KMS-11 (cell line): ENCODE data around the gene MCF2L.

Source experiments
- H2AFZ ChIP-seq: fragments of 200-600 bp; sonication (generic); 2 replicates; pipeline ENCODE4 v1.6.1; 2016; ENCODE audit warnings: antibody characterized with exemption, mixed run types, low read depth
- H3K27ac ChIP-seq: fragments of 200-600 bp; sonication (generic); 2 replicates; pipeline ENCODE4 v1.6.1; 2016; ENCODE audit warnings: mild to moderate bottlenecking, mixed run types
- H3K27me3 ChIP-seq: fragments of 200-600 bp; sonication (generic); 2 replicates; pipeline ENCODE4 v1.6.1; 2017; ENCODE audit warnings: mild to moderate bottlenecking, low read depth, mixed run types, moderate library complexity; ENCODE audit not compliant: insufficient read depth
- H3K36me3 ChIP-seq: fragments of 200-600 bp; sonication (generic); 2 replicates; pipeline ENCODE4 v1.6.1; 2017; ENCODE audit warnings: mild to moderate bottlenecking, mixed run types; ENCODE audit not compliant: insufficient read depth
- H3K4me1 ChIP-seq: fragments of 200-600 bp; sonication (generic); 2 replicates; pipeline ENCODE4 v1.6.1; 2016; ENCODE audit warnings: mild to moderate bottlenecking, low read depth, mixed run types; ENCODE audit not compliant: poor library complexity, severe bottlenecking
- H3K4me2 ChIP-seq: fragments of 200-600 bp; sonication (generic); 2 replicates; pipeline ENCODE4 v1.7.0; 2016; ENCODE audit warnings: mild to moderate bottlenecking, mixed run types
- H3K4me3 ChIP-seq: fragments of 200-600 bp; sonication (generic); IDR thresholded peaks from 2 replicates; pipeline ENCODE4 v1.6.1; 2017; ENCODE audit warnings: low read depth, low read length, mixed read lengths; ENCODE audit not compliant: insufficient read depth
- H3K79me2 ChIP-seq: fragments of 200-600 bp; sonication (generic); 2 replicates; pipeline ENCODE4 v1.6.1; 2016; ENCODE audit warnings: low read depth, mixed run types; ENCODE audit not compliant: insufficient read depth
- H3K9ac ChIP-seq: fragments of 200-600 bp; sonication (generic); 2 replicates; pipeline ENCODE4 v1.6.1; 2016; ENCODE audit warnings: mild to moderate bottlenecking, mixed run types
- H4K20me1 ChIP-seq: fragments of 200-600 bp; sonication (generic); 2 replicates; pipeline ENCODE4 v1.6.1; 2016; ENCODE audit warnings: mild to moderate bottlenecking, mixed run types; ENCODE audit not compliant: insufficient read depth
- TF ChIP-seq, protein P1 (sequence below): fragments of 200-600 bp; sonication (generic); conservative IDR thresholded peaks from 2 replicates; pipeline ENCODE4 v1.6.1; 2017; ENCODE audit warnings: low read depth, mild to moderate bottlenecking, antibody characterized with exemption, low read length, moderate library complexity, mixed read lengths

MCF2L gene

DNA sequence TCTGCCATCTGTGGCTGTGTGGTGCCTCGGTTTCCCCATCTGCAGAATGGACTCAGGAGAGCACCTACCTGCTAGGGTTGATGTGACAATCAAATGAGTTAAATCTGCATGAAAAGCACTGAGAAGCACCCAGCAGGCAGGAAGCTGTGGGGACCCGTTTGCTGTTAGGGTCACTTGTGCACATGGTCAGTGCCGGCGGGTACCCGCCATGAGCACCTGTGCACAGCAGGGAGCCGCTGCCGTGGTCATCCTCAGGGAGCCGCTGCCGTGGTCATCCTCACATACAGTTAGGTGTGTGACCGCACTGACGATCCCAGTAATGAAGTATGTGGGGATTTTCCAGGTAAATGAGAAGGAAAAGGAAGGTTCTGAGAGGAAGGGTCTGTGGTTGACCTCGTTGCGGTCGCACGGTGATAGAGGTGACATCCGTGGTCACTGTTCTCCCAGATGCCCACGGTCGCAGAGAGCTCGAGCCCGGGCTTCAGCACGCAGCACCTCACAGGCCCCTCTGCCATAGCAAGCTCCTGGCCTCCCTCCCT is 6.5 kb downstream of the MCF2L start:
- no peaks in the 10 kb centered on the region for H3K27me3 ChIP-seq
- no peaks in the 10 kb centered on the region for H4K20me1 ChIP-seq
- TF ChIP-seq, protein P1, sequence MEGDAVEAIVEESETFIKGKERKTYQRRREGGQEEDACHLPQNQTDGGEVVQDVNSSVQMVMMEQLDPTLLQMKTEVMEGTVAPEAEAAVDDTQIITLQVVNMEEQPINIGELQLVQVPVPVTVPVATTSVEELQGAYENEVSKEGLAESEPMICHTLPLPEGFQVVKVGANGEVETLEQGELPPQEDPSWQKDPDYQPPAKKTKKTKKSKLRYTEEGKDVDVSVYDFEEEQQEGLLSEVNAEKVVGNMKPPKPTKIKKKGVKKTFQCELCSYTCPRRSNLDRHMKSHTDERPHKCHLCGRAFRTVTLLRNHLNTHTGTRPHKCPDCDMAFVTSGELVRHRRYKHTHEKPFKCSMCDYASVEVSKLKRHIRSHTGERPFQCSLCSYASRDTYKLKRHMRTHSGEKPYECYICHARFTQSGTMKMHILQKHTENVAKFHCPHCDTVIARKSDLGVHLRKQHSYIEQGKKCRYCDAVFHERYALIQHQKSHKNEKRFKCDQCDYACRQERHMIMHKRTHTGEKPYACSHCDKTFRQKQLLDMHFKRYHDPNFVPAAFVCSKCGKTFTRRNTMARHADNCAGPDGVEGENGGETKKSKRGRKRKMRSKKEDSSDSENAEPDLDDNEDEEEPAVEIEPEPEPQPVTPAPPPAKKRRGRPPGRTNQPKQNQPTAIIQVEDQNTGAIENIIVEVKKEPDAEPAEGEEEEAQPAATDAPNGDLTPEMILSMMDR, result no peak
- H3K4me2 ChIP-seq, result no peak overlapping the region
- H3K4me3 ChIP-seq, result no peak overlapping the region
- H3K4me1 ChIP-seq, result no peaks in the 10 kb centered on the region
- H3K36me3 ChIP-seq, result no peaks in the 10 kb centered on the region
- no peak overlapping the region for H2AFZ ChIP-seq
- no peak overlapping the region for H3K27ac ChIP-seq
- no peaks in the 10 kb centered on the region for H3K79me2 ChIP-seq
- H3K9ac ChIP-seq, result no peak overlapping the region

DNA sequence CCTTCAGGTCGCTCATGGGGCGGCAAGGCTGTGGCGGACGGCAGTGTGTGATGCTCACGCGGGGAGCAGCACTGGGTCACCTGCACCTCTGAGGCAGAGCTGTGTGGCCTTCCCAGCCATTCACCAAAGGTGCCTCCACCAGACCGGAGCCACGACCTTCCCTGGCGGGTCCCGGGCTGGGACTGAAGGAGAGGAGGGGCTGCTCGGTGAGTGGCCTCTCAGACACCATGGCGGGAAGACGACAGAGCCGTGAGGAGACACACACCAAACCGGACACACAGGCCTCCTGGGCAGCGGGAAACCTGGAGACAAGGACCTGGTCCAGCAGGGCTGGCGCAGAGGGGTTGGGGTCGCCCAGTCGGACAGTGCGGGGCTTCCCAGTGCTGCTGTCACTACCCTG is 7.5 kb downstream of the MCF2L start:
- no peak overlapping the region for H3K9ac ChIP-seq
- no peaks in the 10 kb centered on the region for H3K27me3 ChIP-seq
- H3K79me2 ChIP-seq, result no peaks in the 10 kb centered on the region
- H3K36me3 ChIP-seq, result no peaks in the 10 kb centered on the region
- no peak overlapping the region for H3K4me2 ChIP-seq
- no peaks in the 10 kb centered on the region for H4K20me1 ChIP-seq
- H2AFZ ChIP-seq, result no peak overlapping the region
- no peak overlapping the region for H3K27ac ChIP-seq
- no peak overlapping the region for H3K4me3 ChIP-seq
- H3K4me1 ChIP-seq, result no peaks in the 10 kb centered on the region
- TF ChIP-seq, protein P1, result no peak

DNA sequence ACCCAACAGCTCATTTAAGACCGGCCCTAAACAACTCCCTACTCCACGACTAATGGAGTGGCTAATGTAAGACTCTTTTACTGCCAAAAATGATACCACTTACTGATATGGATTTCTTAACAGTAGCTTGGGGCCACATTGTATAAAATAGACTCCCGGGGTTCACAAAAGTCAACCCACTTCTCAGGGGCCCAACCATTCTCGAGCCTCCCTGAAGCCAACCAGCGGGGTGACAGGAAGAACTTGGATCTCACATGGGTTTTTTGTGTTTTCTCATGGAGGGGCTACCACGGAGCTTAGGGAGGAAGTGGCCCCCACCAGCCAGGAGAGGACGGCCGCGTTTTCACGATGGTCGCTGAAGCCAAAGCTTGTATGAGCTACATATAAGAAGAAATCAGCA is 8.1 kb downstream of the MCF2L start:
- no peaks in the 10 kb centered on the region for H4K20me1 ChIP-seq
- no peaks in the 10 kb centered on the region for H3K4me1 ChIP-seq
- no peak overlapping the region for H3K27ac ChIP-seq
- H3K9ac ChIP-seq, result no peak overlapping the region
- TF ChIP-seq, protein P1, result no peak
- H3K27me3 ChIP-seq, result no peaks in the 10 kb centered on the region
- H3K4me3 ChIP-seq, result no peak overlapping the region
- no peaks in the 10 kb centered on the region for H3K79me2 ChIP-seq
- no peaks in the 10 kb centered on the region for H3K36me3 ChIP-seq
- no peak overlapping the region for H2AFZ ChIP-seq
- H3K4me2 ChIP-seq, result no peak overlapping the region

DNA sequence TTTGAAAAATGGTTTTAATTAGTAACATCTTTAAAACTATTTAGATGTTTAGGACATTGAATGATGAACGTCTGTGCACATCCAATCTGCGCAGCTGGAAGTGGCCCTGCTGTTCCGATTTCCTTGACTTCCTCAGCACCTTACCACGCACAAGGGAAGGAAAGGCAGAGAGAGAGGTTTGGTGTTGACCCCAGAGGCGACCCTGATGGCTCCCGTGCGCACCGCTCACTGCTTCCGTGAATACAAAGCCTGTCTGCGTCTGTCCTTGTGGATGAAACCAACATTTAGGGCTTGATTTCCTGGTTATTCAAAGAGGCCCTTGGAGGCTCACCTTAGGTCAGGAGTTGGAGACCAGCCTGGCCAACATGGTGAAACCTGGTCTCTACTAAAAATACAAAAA is 8.5 kb downstream of the MCF2L start:
- H4K20me1 ChIP-seq, result no peaks in the 10 kb centered on the region
- H3K27me3 ChIP-seq, result no peaks in the 10 kb centered on the region
- H2AFZ ChIP-seq, result no peak overlapping the region
- H3K4me3 ChIP-seq, result no peak overlapping the region
- no peaks in the 10 kb centered on the region for H3K79me2 ChIP-seq
- H3K36me3 ChIP-seq, result no peaks in the 10 kb centered on the region
- H3K4me2 ChIP-seq, result no peak overlapping the region
- no peaks in the 10 kb centered on the region for H3K4me1 ChIP-seq
- no peak overlapping the region for H3K9ac ChIP-seq
- H3K27ac ChIP-seq, result no peak overlapping the region
- TF ChIP-seq, protein P1, result no peak
